NT2/D1 (cell line): ENCODE data around the gene RIGI.

Experiments
- SUZ12 ChIP-seq: IDR thresholded peaks from 2 replicates; pipeline ENCODE4 v1.6.1; 2011; ENCODE audit not compliant: insufficient read length, insufficient read depth; ENCODE audit errors: extremely low read depth
- YY1 ChIP-seq: IDR thresholded peaks from 2 replicates; pipeline ENCODE4 v1.6.1; 2011; ENCODE audit not compliant: insufficient read length, insufficient read depth
- ZNF274 ChIP-seq: IDR thresholded peaks from 2 replicates; pipeline ENCODE4 v1.6.1; 2011; ENCODE audit warnings: mild to moderate bottlenecking, low read depth, low read length

DNA sequence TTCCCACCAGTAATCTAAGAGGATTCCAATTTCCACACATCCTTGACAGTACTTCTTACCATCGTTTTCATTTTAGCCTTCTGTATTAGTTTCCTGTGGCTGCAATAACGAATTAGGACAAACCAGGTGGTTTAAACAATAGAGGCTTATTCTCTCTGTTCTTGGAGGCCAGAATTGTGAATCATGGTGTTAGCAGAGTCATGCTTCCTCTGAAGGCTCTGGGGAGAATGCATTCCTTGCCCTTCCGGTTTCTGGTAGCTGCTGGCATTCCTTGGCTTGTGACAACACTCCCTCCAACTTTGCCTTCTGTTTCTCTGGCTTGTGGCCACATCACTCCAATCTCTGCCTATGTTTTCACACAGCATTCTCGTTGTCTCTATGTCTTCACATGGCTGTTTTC lies 23.5 kb downstream of the RIGI start:
- TF ChIP-seq YY1 = no peak
- TF ChIP-seq ZNF274 = no peak
- TF ChIP-seq SUZ12 = no peak
